Thymus (tissue), 11 donors: ENCODE results near the gene TNFRSF17. TPM values are rescaled to one million over a fixed set of nuclear protein-coding genes. Genes with fewer than 3 reads are reported as not detected.
"Not testable (repeated sequence)": the region's sequence is repeated elsewhere in the genome, so short reads cannot be mapped to it uniquely, and the experiment has no call there.

Experiments used
- DNase-seq, 9 donors: peaks; one replicate each; pipeline ENCODE4 v3.0.0-alpha.2; 2013; ENCODE audit warnings: low spot score in 9 of 9, low read depth in 6 of 9, missing footprints in 1 of 9
- H3K27ac ChIP-seq, 2 donors: one replicate each; pipeline ENCODE4 v1.5.1; 2013; ENCODE audit warnings: control low read depth in 1 of 2, low read depth in 1 of 2, low read length in 1 of 2, mild to moderate bottlenecking in 1 of 2, moderate library complexity in 1 of 2
- H3K27me3 ChIP-seq, 2 donors: one replicate each; pipeline ENCODE4 v1.5.1; 2013; ENCODE audit warnings: low read length in 1 of 2; ENCODE audit not compliant: control insufficient read depth in 2 of 2, insufficient read depth in 1 of 2
- H3K36me3 ChIP-seq, 2 donors: one replicate each; pipeline ENCODE4 v1.5.1; 2013; ENCODE audit warnings: low read length in 1 of 2, mild to moderate bottlenecking in 1 of 2, moderate library complexity in 1 of 2; ENCODE audit not compliant: control insufficient read depth in 2 of 2, insufficient read depth in 2 of 2
- H3K4me1 ChIP-seq, 2 donors: one replicate each; pipeline ENCODE4 v1.5.1; 2013; ENCODE audit warnings: low read length in 2 of 2; ENCODE audit not compliant: control insufficient read depth in 2 of 2, insufficient read depth in 2 of 2
- H3K4me3 ChIP-seq, 2 donors: one replicate each; pipeline ENCODE4 v1.5.1; 2013; ENCODE audit warnings: low read length in 2 of 2, control low read depth in 1 of 2, mild to moderate bottlenecking in 1 of 2
- H3K9me3 ChIP-seq, 2 donors: one replicate each; pipeline ENCODE4 v1.5.1; 2013; ENCODE audit warnings: low read length in 1 of 2, mild to moderate bottlenecking in 1 of 2; ENCODE audit not compliant: control insufficient read depth in 2 of 2, insufficient read depth in 1 of 2
- WGBS: extraction: QIAGEN DNeasy Blood & Tissue Kit; methylation state at CpG from one replicate; pipeline ENCODE4 v1.1.7; 2013; 5-methylcytosine and 5-hydroxymethylcytosine counted together
- polyA plus RNA-seq: library from polyadenylated mRNA; stranded (reverse); fragments of 200-250 nt; gene quantifications from one replicate; pipeline ENCODE4 v1.2.3, GENCODE V29; 2013
- total RNA-seq: library from RNA; stranded (reverse); fragments of 120-200 nt; gene quantifications from one replicate; pipeline ENCODE4 v1.2.4, GENCODE V29; 2013
- donor health status: healthy.

The TNFRSF17 gene
- total and polyA plus RNA-seq, 2 donors: 3.3 to 3.5 TPM

DNA sequence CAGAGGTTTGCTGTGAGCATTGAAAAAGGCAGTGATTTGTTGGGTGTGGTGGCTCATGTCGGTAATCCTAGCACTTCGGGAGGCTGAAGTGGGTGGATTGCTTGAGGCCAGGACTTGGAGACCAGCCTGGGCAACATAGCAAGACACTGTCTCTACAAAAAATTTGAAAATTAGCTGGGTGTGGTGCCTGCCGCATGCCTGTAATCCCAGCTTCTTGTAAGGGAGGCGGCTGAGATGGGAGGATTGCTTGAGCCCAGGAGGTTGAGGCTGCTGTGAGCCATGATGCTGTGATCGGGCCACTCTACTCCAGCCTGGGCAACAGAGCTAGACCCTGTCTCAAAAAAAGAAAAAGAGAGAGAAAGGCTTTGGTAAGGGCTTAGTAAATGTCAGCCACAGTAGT is 16.2 kb upstream of the TNFRSF17 start:
- H3K9me3 ChIP-seq: no peaks in the 10 kb centered on the region
- no peaks in the 10 kb centered on the region for H3K4me1 ChIP-seq
- H3K4me3 ChIP-seq: no peak overlapping the region
- no peak for DNase-seq
- no peaks in the 10 kb centered on the region for H3K27me3 ChIP-seq
- no peak overlapping the region for H3K27ac ChIP-seq
- 95% methylated on average over 5 of the region's 5 CpGs for WGBS
- no peaks in the 10 kb centered on the region for H3K36me3 ChIP-seq

DNA sequence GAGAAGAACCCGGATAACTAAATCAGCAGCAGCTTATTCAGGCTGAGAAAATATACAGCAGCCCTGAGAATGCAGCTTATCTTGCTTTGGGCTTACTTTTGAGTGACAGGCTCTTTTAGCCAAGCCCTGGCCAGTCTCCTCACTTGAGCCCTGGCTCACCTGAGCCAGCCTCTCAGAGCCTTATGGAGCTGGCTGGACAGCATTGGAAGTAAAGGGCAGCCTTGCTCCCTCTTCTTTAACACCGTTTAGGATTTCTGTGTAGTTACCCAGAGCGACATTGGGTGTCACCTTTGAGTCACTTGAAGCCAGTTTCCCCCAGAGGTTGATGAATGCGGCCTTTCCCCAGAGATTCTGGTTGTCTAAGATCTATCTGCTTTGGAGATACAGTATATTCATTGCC is 15.5 kb upstream of the TNFRSF17 start:
- DNase-seq: peak in 6 of 9 donors; percentile 14 to 63 (median 21)
- Histone ChIP-seq H3K4me3 (no peak overlapping the region), H3K27me3 (no peaks in the 10 kb centered on the region), H3K27ac (no peak overlapping the region), H3K9me3 (no peaks in the 10 kb centered on the region), H3K4me1 (no peaks in the 10 kb centered on the region), H3K36me3 (no peaks in the 10 kb centered on the region)
- 29% methylated on average over 4 of the region's 4 CpGs for WGBS

DNA sequence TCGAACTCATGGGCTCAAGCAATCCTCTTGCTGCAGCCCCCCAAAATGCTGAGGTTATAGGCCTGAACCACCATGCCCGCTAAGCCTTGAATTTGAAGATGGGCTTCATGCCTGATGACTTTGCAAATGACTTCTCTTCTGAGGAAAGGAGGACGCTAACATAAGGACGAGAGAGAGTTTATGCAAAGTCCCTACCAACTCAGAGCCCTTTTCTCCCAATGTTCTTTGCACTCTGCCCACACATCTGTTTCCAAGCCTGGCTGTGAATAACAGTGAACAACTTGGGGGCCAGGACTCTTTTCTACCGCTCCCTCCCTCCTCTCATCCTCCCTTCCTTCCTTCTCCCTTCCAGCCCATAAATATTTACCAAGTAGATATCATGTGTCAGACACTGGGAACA is 14.6 kb upstream of the TNFRSF17 start:
- Histone ChIP-seq H3K27ac (no peak overlapping the region), H3K4me3 (no peak overlapping the region), H3K4me1 (no peaks in the 10 kb centered on the region), H3K9me3 (no peaks in the 10 kb centered on the region), H3K36me3 (no peaks in the 10 kb centered on the region), H3K27me3 (no peaks in the 10 kb centered on the region)
- no peak for DNase-seq
- WGBS: 93% methylated on average over 5 of the region's 5 CpGs

DNA sequence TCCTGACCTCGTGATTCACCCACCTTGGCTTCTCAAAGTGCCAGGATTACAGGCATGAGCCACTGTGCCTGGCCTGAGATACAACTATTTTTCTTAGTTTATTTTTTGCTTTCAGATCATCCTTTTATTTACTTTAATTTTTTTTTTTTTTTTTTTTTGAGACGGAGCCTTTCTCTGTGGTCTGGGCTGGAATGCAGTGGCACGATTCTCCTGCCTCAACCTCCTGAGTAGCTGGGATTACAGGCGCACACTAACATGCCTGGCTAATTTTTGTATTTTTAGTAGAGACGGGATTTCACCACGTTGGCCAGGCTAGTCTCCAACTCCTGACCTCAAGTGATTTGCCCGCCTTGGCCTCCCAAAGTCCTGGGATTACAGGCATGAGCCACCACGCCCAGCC is 11.4 kb upstream of the TNFRSF17 start:
- not testable (repeated sequence) for H3K27ac ChIP-seq, H3K4me1 ChIP-seq, H3K27me3 ChIP-seq, H3K9me3 ChIP-seq, DNase-seq, H3K4me3 ChIP-seq, H3K36me3 ChIP-seq
- WGBS: 97% methylated on average over 8 of the region's 8 CpGs

DNA sequence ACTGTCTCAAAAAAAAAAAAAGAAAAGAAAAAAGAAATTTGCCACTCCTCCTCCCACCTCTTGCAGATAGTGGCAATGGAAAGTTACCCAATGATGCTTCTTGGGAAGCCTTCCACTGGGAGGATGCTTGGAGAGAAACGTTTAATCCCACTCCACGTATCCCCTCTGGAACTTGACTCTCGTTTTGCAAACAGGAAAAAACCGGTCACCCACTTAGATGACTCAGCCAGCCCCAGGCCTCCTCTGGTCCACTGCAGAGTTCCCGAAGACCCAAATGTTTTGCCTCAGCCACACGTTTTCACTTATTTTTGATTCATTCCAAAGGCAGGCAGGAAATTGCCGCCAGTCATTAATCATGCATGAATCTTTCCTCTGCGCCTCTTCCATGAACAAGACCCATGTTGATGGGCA is 9.3 kb upstream of the TNFRSF17 start:
- peaks cover 0 to 4% of the 10 kb centered on the region in 2 donors for H3K36me3 ChIP-seq
- H3K4me3 ChIP-seq: no peak overlapping the region
- WGBS: 93% methylated on average over 8 of the region's 8 CpGs
- no peak overlapping the region for H3K27ac ChIP-seq
- H3K27me3 ChIP-seq: no peaks in the 10 kb centered on the region
- H3K9me3 ChIP-seq: no peaks in the 10 kb centered on the region
- DNase-seq: no peak
- H3K4me1 ChIP-seq: peaks cover 0 to 6% of the 10 kb centered on the region in 2 donors

DNA sequence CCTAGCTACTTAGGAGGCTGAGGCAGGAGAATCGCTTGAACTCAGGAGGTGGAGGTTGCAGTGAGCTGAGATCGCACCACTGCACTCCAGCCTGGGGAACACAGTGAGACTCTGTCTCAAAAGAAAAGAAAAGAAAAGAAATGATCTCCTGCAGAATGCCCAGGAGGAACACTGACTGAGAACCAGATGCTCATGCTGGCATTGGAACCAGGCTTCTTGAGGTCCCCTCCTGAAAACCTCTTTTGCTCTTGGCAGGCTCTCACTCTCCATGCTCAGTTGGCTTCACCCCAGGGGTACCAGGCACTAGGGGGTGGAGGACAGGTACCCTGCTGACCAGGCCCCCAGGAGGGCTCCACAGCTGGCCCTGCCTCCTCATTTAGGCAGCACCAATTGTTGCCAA is 8.5 kb upstream of the TNFRSF17 start:
- no peak overlapping the region for H3K4me3 ChIP-seq

DNA sequence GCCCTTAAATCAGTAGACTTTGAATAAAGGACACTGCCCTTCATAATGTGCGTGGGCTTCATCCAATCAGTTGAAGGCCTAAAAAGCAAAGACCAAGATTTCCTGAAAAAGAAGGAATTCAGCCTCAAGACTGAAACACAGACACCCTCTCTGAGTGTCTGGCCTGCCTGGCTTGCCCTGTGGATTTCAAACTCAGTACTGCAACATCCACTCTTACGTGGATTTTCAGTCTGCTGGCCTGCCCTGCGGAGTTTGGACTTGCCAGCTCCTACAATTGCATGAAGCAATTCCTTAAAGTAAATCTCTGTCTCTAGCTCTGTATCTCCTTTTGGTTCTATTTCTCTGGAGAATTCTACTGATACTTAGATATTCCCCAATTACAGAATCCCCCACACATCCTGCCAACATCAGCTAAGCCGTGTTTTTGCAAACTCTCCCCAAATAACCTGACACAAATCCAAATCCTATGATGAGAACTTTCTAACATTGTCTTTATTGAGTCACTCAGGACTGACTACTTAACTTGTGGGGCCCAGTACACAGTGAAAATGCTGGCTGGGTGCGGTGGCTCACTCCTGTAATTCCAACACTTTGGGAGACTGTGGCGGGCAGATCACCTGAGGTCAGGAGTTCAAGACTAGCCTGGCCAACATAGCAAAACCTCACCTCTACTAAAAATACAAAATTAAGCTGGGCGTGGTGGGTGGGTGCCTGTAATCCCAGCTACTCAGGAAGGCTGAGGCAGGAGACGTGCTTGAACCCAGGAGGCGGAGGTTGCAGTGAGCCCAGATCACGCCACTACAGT is 7.2 kb upstream of the TNFRSF17 start:
- H3K4me3 ChIP-seq: no peak overlapping the region
- H3K4me1 ChIP-seq: peaks cover 0 to 6% of the 10 kb centered on the region in 2 donors
- 95% methylated on average over 10 of the region's 10 CpGs for WGBS
- peaks cover 0 to 7% of the 10 kb centered on the region in 2 donors for H3K36me3 ChIP-seq
- H3K27ac ChIP-seq: peak overlapping the region; percentile 31 to 60
- H3K27me3 ChIP-seq: no peaks in the 10 kb centered on the region
- no peaks in the 10 kb centered on the region for H3K9me3 ChIP-seq
- no peak for DNase-seq

More for the DNA sequence above, 8.5 kb upstream of the TNFRSF17 start:
- Histone ChIP-seq H3K4me1 (peaks cover 0 to 6% of the 10 kb centered on the region in 2 donors), H3K9me3 (no peaks in the 10 kb centered on the region), H3K36me3 (peaks cover 0 to 7% of the 10 kb centered on the region in 2 donors), H3K27ac (no peak overlapping the region), H3K27me3 (no peaks in the 10 kb centered on the region)
- no peak for DNase-seq
- WGBS: 100% methylated on average over 2 of the region's 2 CpGs

DNA sequence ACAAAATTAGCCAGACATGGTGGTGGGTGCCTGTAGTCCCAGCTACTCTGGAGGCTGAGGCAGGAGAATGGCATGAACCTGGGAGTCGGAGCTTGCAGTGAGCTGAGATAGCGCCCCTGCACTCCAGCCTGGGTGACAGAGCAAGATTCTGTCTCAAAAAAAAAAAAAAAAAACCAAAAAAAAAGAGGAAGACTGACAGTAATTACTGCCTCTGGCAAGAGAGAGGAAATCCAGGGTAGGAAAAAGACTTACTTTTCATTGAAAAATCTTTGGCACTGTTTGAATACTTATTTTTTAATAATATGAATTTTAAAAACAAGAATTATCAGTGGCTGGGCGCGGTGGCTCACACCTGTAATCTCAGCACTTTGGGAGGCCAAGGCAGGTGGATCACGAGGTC is 2.6 kb upstream of the TNFRSF17 start:
- not testable (repeated sequence) for H3K27ac ChIP-seq, H3K4me3 ChIP-seq, H3K27me3 ChIP-seq, H3K9me3 ChIP-seq, H3K36me3 ChIP-seq, DNase-seq
- WGBS: 90% methylated on average over 5 of the region's 5 CpGs
- H3K4me1 ChIP-seq: peaks cover 0 to 19% of the 10 kb centered on the region in 2 donors

DNA sequence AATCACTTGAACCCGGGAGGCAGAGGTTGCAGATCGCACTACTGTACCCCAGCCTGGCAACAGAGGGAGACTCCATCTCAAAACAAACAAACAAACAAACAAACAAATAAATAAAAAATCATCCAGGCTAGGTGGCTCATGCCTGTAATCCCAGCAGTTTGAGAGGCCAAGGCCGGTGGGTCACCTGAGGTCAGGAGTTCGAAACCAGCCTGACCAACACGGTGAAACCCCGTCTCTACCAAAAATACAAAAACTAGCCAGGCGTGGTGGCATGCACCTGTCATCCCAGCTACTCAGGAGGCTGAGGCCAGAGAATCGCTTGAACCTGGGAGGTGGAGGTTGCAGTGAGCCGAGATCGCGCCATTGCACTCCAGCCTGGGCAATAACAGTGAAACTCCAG is 2.0 kb upstream of the TNFRSF17 start:
- DNase-seq, H3K27ac ChIP-seq, H3K27me3 ChIP-seq, H3K36me3 ChIP-seq, H3K9me3 ChIP-seq, H3K4me3 ChIP-seq: not testable (repeated sequence)
- peaks cover 0 to 16% of the 10 kb centered on the region in 2 donors for H3K4me1 ChIP-seq
- 96% methylated on average over 11 of the region's 11 CpGs for WGBS
